OCI-LY7 (cell line): ENCODE results near the gene EHD4. TPM values are rescaled to one million over a fixed set of nuclear protein-coding genes. Genes with fewer than 3 reads are reported as not detected.

Experiments used
- BruUV-seq: library from RNA; stranded (reverse); fragments of 400-500 nt; replicated peaks from 2 replicates; lab custom pipeline; 2021; lab: Mats Ljungman, UMichigan
- CTCF ChIA-PET: fragments of 300-600 bp; sonication (Branson Sonifier 250); formaldehyde crosslinking; loops from one replicate; lab custom pipeline; 2022; ENCODE audit warnings: antibody characterized with exemption; ENCODE audit not compliant: unreplicated experiment; lab: Charles Lee
- POLR2A ChIA-PET: fragments of 300-600 bp; sonication (Branson Sonifier 250); formaldehyde crosslinking; loops from one replicate; lab custom pipeline; 2022; ENCODE audit warnings: antibody characterized with exemption; lab: Charles Lee
- DNase-seq: peaks from one replicate; pipeline ENCODE4 v3.0.0-alpha.2; 2015; ENCODE audit warnings: low spot score
- H2AFZ ChIP-seq: fragments of 200-600 bp; sonication (generic), shearing (Covaris generic); 2 replicates; pipeline ENCODE4 v1.6.1; 2014; ENCODE audit warnings: mild to moderate bottlenecking, antibody characterized with exemption, low read length, moderate library complexity
- H3K27ac ChIP-seq: fragments of 200-600 bp; sonication (generic); 2 replicates; pipeline ENCODE4 v1.5.1; 2014; ENCODE audit warnings: mixed run types, low read depth, mild to moderate bottlenecking, moderate library complexity, low read length, inconsistent platforms; ENCODE audit not compliant: poor library complexity, severe bottlenecking
- H3K36me3 ChIP-seq: fragments of 200-600 bp; sonication (generic); 2 replicates; pipeline ENCODE4 v1.6.1; 2014; ENCODE audit warnings: mild to moderate bottlenecking, antibody characterized with exemption, low read length, moderate library complexity, mixed read lengths; ENCODE audit not compliant: insufficient read depth
- H3K4me1 ChIP-seq: fragments of 200-600 bp; sonication (generic); 2 replicates; pipeline ENCODE4 v1.5.1; 2014; ENCODE audit warnings: mild to moderate bottlenecking, low read length; ENCODE audit not compliant: insufficient read depth, poor library complexity, severe bottlenecking
- H3K4me2 ChIP-seq: fragments of 200-600 bp; sonication (generic); 2 replicates; pipeline ENCODE4 v1.6.1; 2014; ENCODE audit warnings: mild to moderate bottlenecking, low read length
- H3K4me3 ChIP-seq: fragments of 200-600 bp; sonication (generic); 2 replicates; pipeline ENCODE4 v1.5.1; 2014; ENCODE audit warnings: mild to moderate bottlenecking, low read depth, low read length; ENCODE audit not compliant: poor library complexity, severe bottlenecking
- H3K79me2 ChIP-seq: fragments of 200-600 bp; sonication (generic); 2 replicates; pipeline ENCODE4 v1.6.1; 2016; ENCODE audit warnings: low read depth, mild to moderate bottlenecking, low read length, moderate library complexity, mixed read lengths; ENCODE audit not compliant: insufficient read depth
- H3K9me2 ChIP-seq: fragments of 200-600 bp; sonication (generic); 2 replicates; pipeline ENCODE4 v1.6.1; 2016; ENCODE audit warnings: mild to moderate bottlenecking, low read length, mixed read lengths; ENCODE audit not compliant: insufficient read depth
- H3K9me3 ChIP-seq: fragments of 200-600 bp; sonication (generic); 2 replicates; pipeline ENCODE4 v1.6.1; 2014; ENCODE audit warnings: mild to moderate bottlenecking, mixed run types, low read length, mixed read lengths
- H4K20me1 ChIP-seq: fragments of 200-600 bp; sonication (generic); 2 replicates; pipeline ENCODE4 v1.6.1; 2014; ENCODE audit warnings: mild to moderate bottlenecking, antibody characterized with exemption, low read length, moderate library complexity, mixed read lengths; ENCODE audit not compliant: insufficient read depth
- EZH2phosphoT487 ChIP-seq: fragments of 200-600 bp; sonication (generic); IDR thresholded peaks from 2 replicates; pipeline ENCODE4 v1.6.1; 2018; ENCODE audit warnings: low read depth, borderline replicate concordance, mild to moderate bottlenecking, mixed run types, antibody characterized with exemption, low read length, moderate library complexity, mixed read lengths
- intact Hi-C: fragments of 100-400 bp; cut with micrococcal nuclease; formaldehyde crosslinking; loops from one replicate; pipeline ENCODE4 v1.10.0; 2022; ENCODE audit not compliant: unreplicated experiment
- total RNA-seq, 2 experiments: library from RNA; depleted of rRNA in 1 of 2; stranded (reverse); fragments of >200 nt in 1 of 2; shearing (Covaris generic) in 1 of 2; gene quantifications; 2 replicates each; pipeline ENCODE4 v1.2.3, GENCODE V29; 2014 to 2022
- TF ChIP-seq, protein P1 (sequence below): fragments of 200-600 bp; sonication (generic); conservative IDR thresholded peaks from 2 replicates; pipeline ENCODE4 v1.5.1; 2014; ENCODE audit warnings: mild to moderate bottlenecking, antibody characterized with exemption, low read length, moderate library complexity, mixed read lengths

Gene EHD4
- total RNA-seq, 2 experiments from 2014 or later: 13.5 to 19.4 TPM

DNA sequence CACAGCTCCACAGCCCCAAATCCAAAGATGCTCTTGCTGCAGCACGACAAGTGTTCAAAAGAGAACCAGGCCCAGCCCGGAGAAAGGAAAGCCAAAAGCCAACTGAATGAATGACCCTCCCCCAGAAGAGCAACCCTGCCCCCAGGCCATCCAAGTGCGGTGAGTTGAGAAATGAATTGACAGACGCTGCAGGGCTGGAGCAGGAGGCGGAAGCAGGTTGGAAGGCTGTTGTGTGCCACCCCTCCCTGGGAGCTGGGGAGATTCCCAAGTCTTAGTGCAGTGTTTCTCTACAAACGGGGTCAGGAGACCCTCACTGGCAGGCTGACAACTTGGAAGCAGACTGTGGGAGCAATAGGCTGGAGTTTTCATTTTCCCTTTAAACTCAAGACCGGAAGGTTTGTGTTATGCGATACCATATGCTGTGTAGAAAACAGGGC, 75.0 kb downstream of the EHD4 start:
- no peak for DNase-seq
- no TSS peak for BruUV-seq
- Histone ChIP-seq H3K4me2 (no peak overlapping the region), H4K20me1 (no peaks in the 10 kb centered on the region), H3K36me3 (peaks cover 16% of the 10 kb centered on the region; the same call in 1 of the 2 replicates), H3K4me1 (no peaks in the 10 kb centered on the region), H3K9me2 (no peaks in the 10 kb centered on the region), H3K4me3 (no peak overlapping the region), H3K79me2 (no peaks in the 10 kb centered on the region), H3K9me3 (no peaks in the 10 kb centered on the region), H3K27ac (no peak overlapping the region), H2AFZ (no peak overlapping the region)
- ChIA-PET POLR2A (interaction anchor here (0.6 kb wide), 1 partner anchor 150 kb away, joined by 5 read pairs; no protein-coding TSS in a partner anchor), CTCF (no interaction called here)
- TF ChIP-seq, protein P1, sequence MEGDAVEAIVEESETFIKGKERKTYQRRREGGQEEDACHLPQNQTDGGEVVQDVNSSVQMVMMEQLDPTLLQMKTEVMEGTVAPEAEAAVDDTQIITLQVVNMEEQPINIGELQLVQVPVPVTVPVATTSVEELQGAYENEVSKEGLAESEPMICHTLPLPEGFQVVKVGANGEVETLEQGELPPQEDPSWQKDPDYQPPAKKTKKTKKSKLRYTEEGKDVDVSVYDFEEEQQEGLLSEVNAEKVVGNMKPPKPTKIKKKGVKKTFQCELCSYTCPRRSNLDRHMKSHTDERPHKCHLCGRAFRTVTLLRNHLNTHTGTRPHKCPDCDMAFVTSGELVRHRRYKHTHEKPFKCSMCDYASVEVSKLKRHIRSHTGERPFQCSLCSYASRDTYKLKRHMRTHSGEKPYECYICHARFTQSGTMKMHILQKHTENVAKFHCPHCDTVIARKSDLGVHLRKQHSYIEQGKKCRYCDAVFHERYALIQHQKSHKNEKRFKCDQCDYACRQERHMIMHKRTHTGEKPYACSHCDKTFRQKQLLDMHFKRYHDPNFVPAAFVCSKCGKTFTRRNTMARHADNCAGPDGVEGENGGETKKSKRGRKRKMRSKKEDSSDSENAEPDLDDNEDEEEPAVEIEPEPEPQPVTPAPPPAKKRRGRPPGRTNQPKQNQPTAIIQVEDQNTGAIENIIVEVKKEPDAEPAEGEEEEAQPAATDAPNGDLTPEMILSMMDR: no peak
- no peak for TF ChIP-seq EZH2phosphoT487
- intact Hi-C loops: no loop called here

DNA sequence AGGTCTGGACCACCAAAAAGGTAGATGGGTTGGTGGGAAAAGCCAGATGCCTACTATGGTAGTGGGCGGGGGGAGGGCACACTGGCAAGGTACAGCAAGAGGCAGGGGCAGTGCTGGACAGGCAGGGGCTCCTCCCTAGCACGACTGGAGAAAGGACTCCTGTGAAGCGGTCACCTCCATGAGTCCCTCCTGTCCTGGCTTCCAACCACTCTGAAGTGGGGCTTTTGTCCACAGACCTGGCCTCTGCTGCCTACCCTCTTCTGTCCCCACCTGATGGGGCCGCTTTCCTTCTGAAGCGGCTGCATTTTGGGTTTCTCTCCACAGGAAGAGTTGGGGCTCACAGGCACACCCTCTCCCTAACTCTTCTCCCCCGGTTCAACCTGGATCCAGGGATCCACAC, 75.8 kb downstream of the EHD4 start:
- TF ChIP-seq, protein P1: no peak
- TF ChIP-seq EZH2phosphoT487: no peak
- H3K4me2 ChIP-seq: no peak overlapping the region
- H3K36me3 ChIP-seq: peaks cover 14% of the 10 kb centered on the region; the same call in 1 of the 2 replicates
- no peaks in the 10 kb centered on the region for H3K79me2 ChIP-seq
- ChIA-PET CTCF (no interaction called here), POLR2A (no interaction called here)
- intact Hi-C loops: no loop called here
- no peaks in the 10 kb centered on the region for H3K9me3 ChIP-seq
- H3K27ac ChIP-seq: no peak overlapping the region
- no peak overlapping the region for H3K4me3 ChIP-seq
- no peaks in the 10 kb centered on the region for H3K4me1 ChIP-seq
- H4K20me1 ChIP-seq: no peaks in the 10 kb centered on the region
- H2AFZ ChIP-seq: no peak overlapping the region
- no peak for DNase-seq
- no peaks in the 10 kb centered on the region for H3K9me2 ChIP-seq
- no TSS peak for BruUV-seq

DNA sequence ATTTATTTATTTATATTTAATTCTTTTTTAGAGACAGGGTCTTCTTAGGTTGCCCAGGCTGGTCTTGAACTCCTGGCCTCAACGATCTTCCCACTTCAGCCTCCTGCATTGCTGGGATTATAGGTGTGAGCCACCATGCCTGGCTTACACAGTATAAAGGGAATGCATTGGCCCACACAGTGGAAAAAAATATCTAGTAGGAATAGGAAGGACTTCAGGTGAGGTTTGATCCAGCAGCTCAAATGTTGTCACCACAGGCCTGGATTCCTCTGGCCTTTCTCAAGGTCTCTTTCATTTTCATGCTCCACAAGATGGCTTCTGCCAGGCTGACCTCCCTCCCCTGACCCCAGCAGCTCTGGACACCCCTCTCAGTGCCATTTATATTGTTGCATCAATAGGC, 76.4 kb downstream of the EHD4 start:
- Histone ChIP-seq H3K36me3 (peaks cover 14% of the 10 kb centered on the region; the same call in 1 of the 2 replicates), H3K4me2 (no peak overlapping the region), H3K27ac (no peak overlapping the region), H3K9me3 (no peaks in the 10 kb centered on the region), H3K9me2 (no peaks in the 10 kb centered on the region), H3K4me1 (no peaks in the 10 kb centered on the region), H3K4me3 (no peak overlapping the region), H2AFZ (no peak overlapping the region), H4K20me1 (no peaks in the 10 kb centered on the region), H3K79me2 (no peaks in the 10 kb centered on the region)
- CTCF ChIA-PET: no interaction called here
- TF ChIP-seq, protein P1: no peak
- no peak for TF ChIP-seq EZH2phosphoT487
- no TSS peak for BruUV-seq
- intact Hi-C loops: no loop called here
- POLR2A ChIA-PET: no interaction called here
- DNase-seq: no peak
